GM18526 (cell line): ENCODE data around the gene ATF5.

Experiments
- POLR2A ChIP-seq: IDR thresholded peaks from 3 replicates; pipeline ENCODE4 v1.6.1; 2011; ENCODE audit not compliant: insufficient read length; ENCODE audit errors: extremely low read depth

The ATF5 gene

GRCh38 chr19:49889687-49890348, 39.2 kb upstream of the ATF5 start:
- TF ChIP-seq POLR2A, result no peak

- peak; percentile 13 for TF ChIP-seq POLR2A
Observed at GRCh38 chr19:49890349-49891311, 38.4 kb upstream of the ATF5 start.

GRCh38 chr19:49891393-49891792, 37.6 kb upstream of the ATF5 start:
- TF ChIP-seq POLR2A, result no peak

- TF ChIP-seq POLR2A, result no peak
Observed at GRCh38 chr19:49892716-49893115, 36.3 kb upstream of the ATF5 start.

- peak; percentile 25 for TF ChIP-seq POLR2A
Observed at GRCh38 chr19:49894011-49894664, 34.9 kb upstream of the ATF5 start.

- no peak for TF ChIP-seq POLR2A
Observed at GRCh38 chr19:49894879-49895565, 34.0 kb upstream of the ATF5 start.

- TF ChIP-seq POLR2A, result peak; percentile 36
Observed at GRCh38 chr19:49895566-49896297, 33.3 kb upstream of the ATF5 start.

- no peak for TF ChIP-seq POLR2A
Observed at GRCh38 chr19:49896863-49897621, 32.0 kb upstream of the ATF5 start, which contains the start of gene IL4I1. TSS of gene IL4I1 (minus strand) at chr19:49896887. CDS start at chr19:49896160, 727 bp downstream.

GRCh38 chr19:49904136-49904535, 24.9 kb upstream of the ATF5 start:
- no peak for TF ChIP-seq POLR2A

- no peak for TF ChIP-seq POLR2A
Observed at GRCh38 chr19:49906879-49907564, 22.0 kb upstream of the ATF5 start.

GRCh38 chr19:49907745-49908446, 21.1 kb upstream of the ATF5 start:
- TF ChIP-seq POLR2A, result no peak

- no peak for TF ChIP-seq POLR2A
Observed at GRCh38 chr19:49908480-49909420, 20.3 kb upstream of the ATF5 start.

- no peak for TF ChIP-seq POLR2A
Observed at GRCh38 chr19:49910179-49910578, 18.8 kb upstream of the ATF5 start.
